HEK293 (cell line): ENCODE results near the gene CLCN1.

ENCODE experiments used
- HOXA7 ChIP-seq: sonication (generic); formaldehyde crosslinking; IDR thresholded peaks from 2 replicates; pipeline ENCODE4 v1.8.1; 2022; ENCODE audit warnings: missing genetic modification reagents, borderline replicate concordance
- PATZ1 ChIP-seq: fragments of 450-650 bp; formaldehyde crosslinking; IDR thresholded peaks from 2 replicates; pipeline ENCODE4 v1.5.1; 2016; ENCODE audit warnings: missing biosample characterization, missing genetic modification characterization
- PRDM10 ChIP-seq: fragments of 450-650 bp; formaldehyde crosslinking; IDR thresholded peaks from 2 replicates; pipeline ENCODE4 v1.5.1; 2016; ENCODE audit warnings: missing biosample characterization, missing genetic modification characterization
- REPIN1 ChIP-seq: fragments of 450-650 bp; formaldehyde crosslinking; IDR thresholded peaks from 2 replicates; pipeline ENCODE4 v1.5.1; 2017; ENCODE audit warnings: missing biosample characterization, missing genetic modification characterization, low read depth
- SP2 ChIP-seq: fragments of 450-650 bp; formaldehyde crosslinking; IDR thresholded peaks from 2 replicates; pipeline ENCODE4 v1.5.1; 2016; ENCODE audit warnings: missing biosample characterization, missing genetic modification characterization
- TCF7L2 ChIP-seq: IDR thresholded peaks from 2 replicates; pipeline ENCODE4 v1.6.1; 2011; ENCODE audit warnings: low read depth, mild to moderate bottlenecking, inconsistent platforms, low read length, moderate library complexity, borderline replicate concordance
- TSHZ1 ChIP-seq: fragments of 450-650 bp; formaldehyde crosslinking; IDR thresholded peaks from 2 replicates; pipeline ENCODE4 v1.5.1; 2016; ENCODE audit warnings: missing biosample characterization, missing genetic modification characterization, borderline replicate concordance
- WT1 ChIP-seq: fragments of 450-650 bp; formaldehyde crosslinking; IDR thresholded peaks from 2 replicates; pipeline ENCODE4 v1.5.1; 2016; ENCODE audit warnings: missing biosample characterization, missing genetic modification characterization
- ZFHX2 ChIP-seq: fragments of 450-650 bp; formaldehyde crosslinking; conservative IDR thresholded peaks from 2 replicates; pipeline ENCODE4 v1.5.1; 2016; ENCODE audit warnings: missing biosample characterization, missing genetic modification characterization
- ZFP41 ChIP-seq: fragments of 450-650 bp; formaldehyde crosslinking; IDR thresholded peaks from 2 replicates; pipeline ENCODE4 v1.5.1; 2016; ENCODE audit warnings: missing biosample characterization, missing genetic modification characterization, borderline replicate concordance
- ZIC2 ChIP-seq: fragments of 450-650 bp; formaldehyde crosslinking; IDR thresholded peaks from 2 replicates; pipeline ENCODE4 v1.5.1; 2016; ENCODE audit warnings: missing biosample characterization, missing genetic modification characterization
- ZNF112 ChIP-seq: fragments of 450-650 bp; formaldehyde crosslinking; IDR thresholded peaks from 2 replicates; pipeline ENCODE4 v1.5.0; 2017; ENCODE audit warnings: missing biosample characterization, missing genetic modification characterization
- ZNF132 ChIP-seq: fragments of 450-650 bp; formaldehyde crosslinking; IDR thresholded peaks from 2 replicates; pipeline ENCODE4 v1.5.1; 2017; ENCODE audit warnings: missing biosample characterization, missing genetic modification characterization, borderline replicate concordance
- ZNF19 ChIP-seq: fragments of 450-650 bp; formaldehyde crosslinking; IDR thresholded peaks from 2 replicates; pipeline ENCODE4; 2016; ENCODE audit warnings: missing biosample characterization, missing genetic modification characterization, low read depth
- ZNF274 ChIP-seq, 2 experiments: fragments of 200-500 bp in 1 of 2; fragments of 450-650 bp in 1 of 2; sonication (Bioruptor generic) in 1 of 2; formaldehyde crosslinking in 1 of 2; IDR thresholded peaks; 2 replicates each; pipeline versions ENCODE4 v1.5.1 to v1.6.1; 2014 to 2016; ENCODE audit warnings: borderline replicate concordance in 1 of 2, inconsistent platforms in 1 of 2, low read length in 1 of 2, missing biosample characterization in 1 of 2, missing genetic modification characterization in 1 of 2
- ZNF37A ChIP-seq: fragments of 450-650 bp; IDR thresholded peaks from 2 replicates; pipeline ENCODE4 v1.5.1; 2018; ENCODE audit warnings: missing biosample characterization, missing genetic modification characterization
- ZNF391 ChIP-seq: fragments of 450-650 bp; formaldehyde crosslinking; IDR thresholded peaks from 2 replicates; pipeline ENCODE4 v1.5.1; 2016; ENCODE audit warnings: low read depth, missing biosample characterization, missing genetic modification characterization, borderline replicate concordance
- ZNF433 ChIP-seq: fragments of 450-650 bp; formaldehyde crosslinking; IDR thresholded peaks from 2 replicates; pipeline ENCODE4 v1.5.1; 2016; ENCODE audit warnings: missing biosample characterization, missing genetic modification characterization, low read depth
- ZNF501 ChIP-seq: fragments of 450-650 bp; formaldehyde crosslinking; IDR thresholded peaks from 2 replicates; pipeline ENCODE4 v1.5.1; 2016; ENCODE audit warnings: missing biosample characterization, missing genetic modification characterization
- ZNF558 ChIP-seq: fragments of 450-650 bp; formaldehyde crosslinking; IDR thresholded peaks from 2 replicates; pipeline ENCODE4 v1.5.1; 2016; ENCODE audit warnings: missing biosample characterization, missing genetic modification characterization
- ZNF596 ChIP-seq: fragments of 450-650 bp; IDR thresholded peaks from 2 replicates; pipeline ENCODE4 v1.5.0; 2018; ENCODE audit warnings: missing biosample characterization, mild to moderate bottlenecking, missing genetic modification characterization, moderate library complexity
- ZNF639 ChIP-seq: fragments of 450-650 bp; formaldehyde crosslinking; IDR thresholded peaks from 2 replicates; pipeline ENCODE4 v1.5.1; 2016; ENCODE audit warnings: missing biosample characterization, missing genetic modification characterization
- ZNF654 ChIP-seq: fragments of 450-650 bp; formaldehyde crosslinking; IDR thresholded peaks from 2 replicates; pipeline ENCODE4 v1.5.1; 2016; ENCODE audit warnings: low read depth, missing biosample characterization, missing genetic modification characterization
- ZNF660 ChIP-seq: fragments of 450-650 bp; IDR thresholded peaks from 2 replicates; pipeline ENCODE4 v1.5.1; 2018; ENCODE audit warnings: missing biosample characterization, mild to moderate bottlenecking, missing genetic modification characterization
- ZNF701 ChIP-seq: fragments of 450-650 bp; formaldehyde crosslinking; IDR thresholded peaks from 2 replicates; pipeline ENCODE4 v1.5.1; 2016; ENCODE audit warnings: missing biosample characterization, missing genetic modification characterization
- ZNF837 ChIP-seq: fragments of 450-650 bp; formaldehyde crosslinking; IDR thresholded peaks from 2 replicates; pipeline ENCODE4 v1.5.1; 2016; ENCODE audit warnings: missing biosample characterization, missing genetic modification characterization
- ZSCAN16 ChIP-seq: fragments of 450-650 bp; formaldehyde crosslinking; IDR thresholded peaks from 2 replicates; pipeline ENCODE4 v1.5.1; 2016; ENCODE audit warnings: missing biosample characterization, missing genetic modification characterization

Gene CLCN1

GRCh38 chr7:143361552-143362130 lies 45.7 kb downstream of the CLCN1 start (continued):
- TF ChIP-seq PATZ1 (tag by site-specific recombination) = no peak
- TF ChIP-seq ZNF132 (tag by site-specific recombination) = no peak
- TF ChIP-seq ZNF558 (tag by site-specific recombination) = no peak
- no peak for TF ChIP-seq ZNF660 (tag by site-specific recombination)
- TF ChIP-seq ZNF391 (tag by site-specific recombination) = no peak
- peak; percentile 49; the same call in 1 of the 2 replicates for TF ChIP-seq WT1 (tag by site-specific recombination)
- no peak for TF ChIP-seq ZNF701 (tag by site-specific recombination)
- no peak for TF ChIP-seq ZFP41
- peak; percentile 87 for TF ChIP-seq ZFHX2 (tag by site-specific recombination)
- no peak for TF ChIP-seq REPIN1 (tag by site-specific recombination)
- no peak for TF ChIP-seq ZSCAN16 (tag by site-specific recombination)
- TF ChIP-seq ZNF274 (IDR thresholded peaks at IDR 0.05; ENCODE audit: low read length) = no peak
- TF ChIP-seq ZNF274 (tag by site-specific recombination; IDR thresholded peaks at IDR 0.05; ENCODE audit: borderline replicate concordance) = no peak
- TF ChIP-seq ZNF639 = no peak
- TF ChIP-seq HOXA7 = no peak
- peak; percentile 27; the same call in 1 of the 2 replicates for TF ChIP-seq PRDM10 (tag by site-specific recombination)
- TF ChIP-seq TCF7L2 = no peak
- TF ChIP-seq ZNF654 (tag by site-specific recombination) = no peak
- no peak for TF ChIP-seq ZNF112 (tag by site-specific recombination)
- no peak for TF ChIP-seq ZNF837 (tag by site-specific recombination)
- 0 out of 2 replicates have a peak, but pooled peaks have one; percentile 35 for TF ChIP-seq SP2 (tag by site-specific recombination)
- no peak for TF ChIP-seq ZNF433 (tag by site-specific recombination)
- TF ChIP-seq ZNF37A (tag by site-specific recombination) = no peak
- no peak for TF ChIP-seq ZNF19 (tag by site-specific recombination)
- no peak for TF ChIP-seq ZIC2 (tag by site-specific recombination)
- TF ChIP-seq ZNF596 (tag by site-specific recombination) = no peak
- TF ChIP-seq TSHZ1 = no peak
- TF ChIP-seq ZNF501 (tag by site-specific recombination) = no peak
- TF ChIP-seq, all 188 proteins: peak for 10
